ENCODE data around the gene WDFY1. TPM values are rescaled to one million over a fixed set of nuclear protein-coding genes. Genes with fewer than 3 reads are reported as not detected.
"Not testable (repeated sequence)": the region's sequence is repeated elsewhere in the genome, so short reads cannot be mapped to it uniquely, and the experiment has no call there.

WDFY1 gene
- total RNA-seq, 1 donor from 2014 or later: 55.2 TPM

GRCh38 chr2:223957092-223957851 is 12.1 kb upstream of the WDFY1 start, which contains the start of gene MRPL44:
Gene MRPL44 (plus strand): TSS chr2:223957463. CDS start chr2:223957473, 10 bp downstream.
- DNase-seq (ENCODE audit: low spot score): peak; percentile 98

DNA sequence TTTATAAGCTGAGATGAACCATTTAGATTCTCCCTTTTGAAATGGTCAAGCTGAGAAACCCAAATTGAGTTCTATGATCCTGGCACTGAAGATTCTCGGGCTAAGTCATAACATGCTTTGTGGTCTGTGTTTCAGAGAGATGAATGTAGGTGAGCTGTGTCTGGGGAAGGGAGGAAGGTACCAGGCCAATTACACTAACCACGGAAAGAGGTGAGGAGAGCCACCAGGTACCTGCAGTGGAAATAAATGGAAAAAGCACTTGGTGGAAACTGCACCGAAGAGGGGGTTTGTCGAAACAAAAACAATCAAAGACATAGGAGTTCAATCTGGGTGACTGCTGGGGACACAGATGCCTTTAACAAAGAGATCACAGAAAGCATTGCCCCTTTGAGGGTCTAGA is 11.2 kb upstream of the WDFY1 start:
- no peak for DNase-seq (ENCODE audit: low spot score)

GRCh38 chr2:223954401-223954800 is 9.3 kb upstream of the WDFY1 start:
- no peak for DNase-seq (ENCODE audit: low spot score)

GRCh38 chr2:223952280-223952968 is 7.3 kb upstream of the WDFY1 start:
- no peak for DNase-seq (ENCODE audit: low spot score)

GRCh38 chr2:223950448-223951347 is 5.6 kb upstream of the WDFY1 start:
- no peak for DNase-seq (ENCODE audit: low spot score)

- DNase-seq (ENCODE audit: low spot score): no peak
Observed at GRCh38 chr2:223949241-223949840, 4.2 kb upstream of the WDFY1 start.

- DNase-seq (ENCODE audit: low spot score): no peak
Observed at GRCh38 chr2:223947711-223948205, 2.6 kb upstream of the WDFY1 start.

- no peak for DNase-seq (ENCODE audit: low spot score)
Observed at GRCh38 chr2:223945755-223946154, 620 bp upstream of the WDFY1 start.

DNA sequence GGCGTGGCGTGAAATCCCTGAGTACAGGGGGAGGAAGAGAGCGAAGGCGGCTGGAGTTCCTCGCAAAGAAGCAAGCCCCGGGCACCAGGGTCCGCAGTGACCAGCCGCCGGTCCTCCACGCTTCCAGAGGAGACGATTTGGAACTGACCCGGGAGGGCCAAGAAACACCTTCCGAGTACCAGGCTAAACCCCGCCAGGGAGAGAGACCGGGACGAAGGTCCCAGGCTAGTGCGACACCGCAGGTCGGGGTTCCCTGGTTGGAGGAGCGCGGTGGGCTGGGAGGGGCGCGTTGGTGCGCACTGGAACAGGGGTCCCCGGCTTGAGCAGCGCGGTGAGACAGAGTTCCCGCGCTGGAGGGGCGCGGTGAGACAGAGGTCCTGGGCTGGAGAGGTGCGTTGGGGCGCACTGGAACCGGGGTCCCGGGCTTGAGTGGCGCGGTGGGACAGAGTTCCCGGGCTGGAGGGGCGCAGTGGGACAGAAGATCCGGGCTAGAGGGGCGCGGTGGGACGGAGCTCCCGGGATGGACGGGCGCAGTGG is 901 bp downstream of the WDFY1 start:
- peak; percentile 51 for DNase-seq (ENCODE audit: low spot score)

DNA sequence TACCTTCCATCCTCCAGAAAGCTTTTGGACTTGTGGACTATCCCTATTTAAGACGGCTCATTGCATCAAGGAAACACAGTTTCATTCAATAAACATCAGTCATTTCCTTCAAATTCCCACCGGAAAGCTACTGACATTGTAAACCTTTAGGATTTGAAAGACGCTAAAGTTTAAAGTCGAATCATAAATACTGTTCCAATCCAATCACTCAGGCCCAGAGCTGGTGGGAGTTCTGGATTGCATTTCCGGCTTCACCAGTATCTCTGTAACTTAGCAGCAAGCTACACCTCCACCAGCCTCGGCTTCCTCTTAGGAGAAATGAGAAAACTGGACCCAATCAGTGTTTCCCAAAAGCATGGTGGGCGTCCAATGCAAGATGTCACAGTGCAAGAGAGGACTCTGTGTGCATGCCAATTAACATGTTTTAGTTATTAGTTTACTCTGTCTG is 1.6 kb downstream of the WDFY1 start:
- no peak for DNase-seq (ENCODE audit: low spot score)

DNA sequence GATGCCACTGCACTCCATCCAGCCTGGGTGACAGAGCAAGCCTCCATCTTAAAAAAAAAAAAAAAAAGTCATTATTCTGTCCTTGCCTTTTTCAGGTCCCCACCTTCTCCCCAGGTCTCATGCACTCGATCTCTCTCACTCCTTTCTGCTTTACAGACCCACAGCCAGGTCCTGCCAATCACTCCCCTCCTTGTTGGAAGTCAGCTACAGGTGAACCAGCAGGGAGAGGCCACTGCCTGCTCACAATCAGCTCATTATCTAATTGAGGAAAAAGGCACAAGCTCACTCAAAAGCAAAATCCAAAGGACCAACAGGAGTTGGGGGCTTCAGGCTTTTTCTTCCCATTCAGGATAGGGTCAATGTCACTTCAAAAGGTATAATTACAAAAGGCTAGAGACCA is 2.0 kb downstream of the WDFY1 start:
- no peak for DNase-seq (ENCODE audit: low spot score)

DNA sequence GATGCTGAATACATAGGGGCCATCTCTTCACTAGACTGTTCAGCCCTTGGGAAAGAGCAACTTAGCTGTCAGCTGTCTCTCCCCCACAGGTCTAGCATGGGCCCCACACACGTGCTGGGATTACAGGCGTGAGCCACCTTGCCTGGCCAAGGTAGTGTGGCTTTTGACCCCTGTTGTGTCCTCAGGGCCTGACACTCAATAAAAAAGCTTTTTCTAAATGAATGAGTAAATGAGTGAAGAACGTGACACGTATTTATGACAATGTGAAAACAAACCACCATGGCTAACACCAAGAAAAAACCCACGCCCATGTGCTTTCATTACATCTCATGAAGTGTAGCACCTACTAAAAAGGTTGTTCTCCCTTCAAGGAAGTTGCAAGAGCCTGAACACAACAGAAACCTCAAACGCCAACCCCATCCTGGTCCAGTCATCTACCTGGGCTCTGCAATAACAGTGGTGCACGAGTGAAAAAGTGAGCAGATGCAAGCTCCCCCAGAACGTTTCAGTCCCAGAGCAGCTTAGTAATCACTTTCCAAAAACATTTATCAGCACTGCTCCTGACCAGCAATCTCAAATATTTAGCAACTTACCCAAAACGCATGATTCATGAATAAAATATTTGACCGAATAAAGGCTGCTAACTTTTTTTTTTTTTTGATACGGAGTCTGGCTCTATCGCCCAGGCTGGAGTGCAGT is 3.4 kb downstream of the WDFY1 start:
- no peak for DNase-seq (ENCODE audit: low spot score)

DNA sequence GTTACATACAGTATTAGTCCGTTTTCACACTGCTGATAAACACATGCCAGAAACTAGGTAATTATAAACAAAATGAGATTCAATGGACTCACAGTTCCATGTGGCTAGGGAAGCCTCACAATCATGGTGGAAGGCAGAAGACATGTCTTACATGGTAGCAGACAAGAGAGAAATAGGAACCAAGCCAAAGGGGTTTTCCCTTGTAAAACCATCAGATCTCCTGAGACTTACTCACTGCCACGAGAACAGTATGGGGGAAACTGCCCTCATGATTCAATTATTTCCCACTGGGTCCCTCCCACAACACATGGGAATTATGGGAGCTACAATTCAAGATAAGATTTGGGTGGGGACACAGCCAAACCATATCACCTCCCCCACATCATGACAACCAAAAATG is 5.7 kb downstream of the WDFY1 start:
- DNase-seq (ENCODE audit: low spot score): not testable (repeated sequence)

DNA sequence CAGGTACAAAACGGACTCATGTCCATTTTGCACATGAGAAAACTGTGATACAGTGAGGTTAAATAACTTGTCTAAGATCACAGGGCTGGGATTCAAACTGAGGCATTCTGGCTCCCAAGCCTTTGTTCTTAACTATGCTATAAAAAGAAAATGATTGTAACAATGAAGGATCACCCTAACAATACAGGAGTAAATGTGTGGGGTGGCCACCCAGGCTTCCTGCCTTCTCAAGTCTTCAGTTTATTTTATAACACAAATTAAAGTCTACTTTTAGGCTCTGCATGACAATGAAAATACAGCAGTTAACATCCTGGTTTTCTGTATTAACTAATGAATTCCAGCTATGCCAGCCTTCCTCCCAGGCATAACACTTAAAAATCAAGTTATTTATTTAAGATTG is 7.6 kb downstream of the WDFY1 start:
- no peak for DNase-seq (ENCODE audit: low spot score)

DNA sequence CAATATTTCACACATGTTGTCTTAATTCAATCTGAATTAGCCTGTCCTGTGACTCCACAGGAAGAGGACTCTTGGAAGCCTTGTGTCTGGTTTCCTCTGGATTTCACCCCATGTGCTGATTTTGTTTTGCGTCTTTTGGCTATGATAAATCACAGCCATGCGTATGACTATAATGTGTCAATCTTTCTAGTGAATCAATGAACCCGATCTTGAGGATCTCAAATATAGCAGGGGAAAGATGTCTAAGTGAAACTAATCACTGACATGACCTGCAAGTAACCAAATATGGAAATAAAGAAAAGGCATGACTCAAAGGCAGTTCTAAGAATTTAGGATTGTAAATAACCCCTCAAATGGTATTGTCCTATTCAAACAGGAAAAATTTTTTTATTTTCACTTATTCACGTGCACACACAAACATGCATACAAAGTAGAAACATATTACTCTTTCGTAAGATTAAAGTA is 8.2 kb downstream of the WDFY1 start:
- DNase-seq (ENCODE audit: low spot score): no peak

DNA sequence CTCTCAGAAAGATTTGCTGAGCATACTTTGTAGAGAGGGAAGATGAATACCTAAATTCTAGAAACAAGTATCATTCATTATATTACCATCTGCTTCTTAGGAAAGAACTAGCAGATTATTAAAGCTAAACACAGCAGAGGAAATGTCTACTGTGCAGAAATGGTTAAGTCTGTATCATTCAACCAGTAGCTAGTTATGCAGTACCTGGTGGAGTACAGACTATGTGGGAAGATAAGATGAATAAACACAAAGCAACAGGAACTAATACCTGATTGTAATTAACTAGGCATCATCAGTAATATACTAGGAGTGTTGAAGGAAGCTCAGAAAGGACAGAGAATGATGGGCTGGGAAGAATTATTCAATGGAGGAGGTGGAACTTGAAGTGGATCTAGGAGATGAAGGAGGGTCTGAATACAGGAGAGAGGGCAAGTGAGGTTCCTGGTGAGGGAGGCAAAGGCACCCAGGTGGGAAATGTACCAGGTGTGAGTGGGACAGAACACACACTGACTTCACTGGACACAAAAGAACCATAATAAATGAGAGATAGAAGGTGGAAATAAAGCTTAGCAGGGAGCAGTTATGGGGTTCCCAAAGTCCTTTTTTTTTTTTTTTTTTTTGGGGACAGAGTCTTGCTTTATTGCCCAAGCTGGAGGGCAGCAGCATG is 9.5 kb downstream of the WDFY1 start:
- no peak for DNase-seq (ENCODE audit: low spot score)

DNA sequence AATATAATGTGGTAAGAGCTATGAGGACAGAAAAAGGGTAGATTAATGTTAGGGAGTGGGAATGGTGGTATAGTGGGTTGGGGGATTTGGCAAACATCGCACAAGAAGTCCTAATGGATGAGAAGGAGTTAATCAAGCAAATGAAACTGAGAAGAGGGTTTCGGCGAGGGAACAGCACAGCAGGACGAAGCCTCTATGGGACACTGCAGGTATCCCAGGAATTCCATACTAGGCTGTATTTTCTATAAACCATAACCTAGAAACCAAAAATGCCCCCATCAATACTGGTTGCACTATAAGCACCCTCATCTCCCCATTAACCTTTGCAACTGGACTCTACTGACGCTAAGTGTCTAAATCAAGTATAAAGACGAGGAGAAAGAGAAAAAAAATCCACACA is 10.3 kb downstream of the WDFY1 start:
- DNase-seq (ENCODE audit: low spot score): no peak

DNA sequence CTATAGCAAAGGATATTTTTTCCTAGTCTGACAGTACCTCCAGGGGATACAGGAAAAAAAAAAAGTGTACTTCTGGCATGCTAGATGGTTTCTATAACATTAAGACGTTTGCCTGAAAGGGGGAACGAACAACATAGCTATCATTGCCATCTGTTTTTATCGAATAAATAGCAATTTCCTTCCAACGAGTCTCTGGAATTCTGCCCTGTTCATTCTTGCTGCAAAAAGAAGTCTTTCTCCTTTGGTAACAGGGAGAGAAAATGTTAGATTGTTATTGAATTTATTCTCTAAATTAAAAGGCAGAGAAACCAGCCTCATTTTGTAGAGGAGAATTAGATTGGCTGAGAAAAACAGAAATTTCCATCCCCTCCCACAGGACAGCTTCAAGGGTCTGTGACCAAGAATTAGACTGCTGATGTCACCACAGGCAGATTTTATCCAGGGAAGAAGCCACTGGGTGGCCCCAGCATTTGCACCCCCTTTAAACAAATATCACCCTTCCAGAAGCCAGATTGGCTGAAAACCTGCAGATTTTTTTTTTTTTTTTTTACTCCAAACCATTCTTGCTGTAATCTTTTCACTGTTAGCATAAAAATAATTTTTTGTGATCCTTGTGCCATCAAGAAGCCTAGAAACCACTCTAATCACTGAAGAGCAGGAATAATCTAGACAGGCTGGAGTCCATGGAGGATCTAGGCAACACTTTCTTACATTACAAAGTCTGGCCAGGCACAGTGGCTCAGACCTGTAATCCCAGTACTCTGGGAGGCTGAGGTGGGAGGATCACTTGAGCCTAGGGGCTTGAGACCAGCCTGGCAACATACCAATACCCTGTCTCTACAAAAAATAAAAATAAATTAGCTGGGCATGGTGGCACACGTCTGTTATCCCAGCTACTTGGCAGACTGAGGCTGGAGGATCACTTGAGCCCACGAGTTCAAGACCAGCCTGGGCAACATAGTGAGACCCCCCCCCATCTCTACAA is 12.0 kb downstream of the WDFY1 start:
- DNase-seq (ENCODE audit: low spot score): no peak

All from ureter (tissue), 1 donor.